HCT116 (cell line): ENCODE results near the gene ITSN1. TPM values are rescaled to one million over a fixed set of nuclear protein-coding genes. Genes with fewer than 3 reads are reported as not detected.

Experiments used
- ATAC-seq: fragments of 200-7000 bp; cut with Tn5 transposase; 2 replicates; pipeline ENCODE4 v1.9.1; 2020; ENCODE audit warnings: mild to moderate bottlenecking, moderate library complexity
- BruUV-seq: library from RNA; stranded (reverse); fragments of 400-500 nt; replicated peaks from 2 replicates; lab custom pipeline; 2021; lab: Mats Ljungman, UMichigan
- CTCF ChIA-PET: fragments of 300-600 bp; sonication (Branson Sonifier 250); formaldehyde crosslinking; loops from one replicate; lab custom pipeline; 2021; ENCODE audit warnings: antibody characterized with exemption; lab: Charles Lee
- POLR2A ChIA-PET: fragments of 300-600, 350-600 bp; sonication (Branson Sonifier 250); formaldehyde crosslinking; loops from one replicate; lab custom pipeline; 2021; ENCODE audit warnings: antibody characterized with exemption; lab: Charles Lee
- RAD21 ChIA-PET, 2 experiments: fragments of 300-600 bp; sonication (Branson Sonifier 250); formaldehyde crosslinking; loops; one replicate each; lab custom pipeline; 2023; ENCODE audit warnings: low total read pairs in 2 of 2; ENCODE audit not compliant: uncharacterized antibody in 2 of 2, unreplicated experiment in 2 of 2, low non-redundant PET in 1 of 2; lab: Charles Lee
- DNase-seq: peaks from one replicate; pipeline ENCODE4 v3.0.0-alpha.2; 2010; ENCODE audit warnings: low read depth, low spot score
- H2AFZ ChIP-seq: fragments of 200-600 bp; shearing (Covaris generic), sonication (generic); 2 replicates; pipeline ENCODE4 v1.6.1; 2017; ENCODE audit warnings: low read depth, mixed run types, mixed read lengths, antibody characterized with exemption, low read length; ENCODE audit not compliant: poor library complexity, severe bottlenecking
- H3K27ac ChIP-seq: 2 replicates; pipeline ENCODE4 v1.5.1; 2012; ENCODE audit warnings: low read depth, low read length
- H3K27me3 ChIP-seq: fragments of 200-600 bp; sonication (generic); 2 replicates; pipeline ENCODE4 v1.6.1; 2016; ENCODE audit warnings: mixed run types, low read length, mixed read lengths; ENCODE audit not compliant: insufficient read depth
- H3K36me3 ChIP-seq, 2 experiments: fragments of 200-500 bp in 1 of 2; fragments of 200-600 bp in 1 of 2; sonication (Bioruptor generic) in 1 of 2; sonication (generic) in 1 of 2; 2 replicates each; pipeline versions ENCODE4 v1.5.1 to v1.6.1; 2014 to 2016; ENCODE audit warnings: low read length in 2 of 2, inconsistent platforms in 1 of 2, mixed read lengths in 1 of 2, mixed run types in 1 of 2; ENCODE audit not compliant: insufficient read depth in 2 of 2, control insufficient read depth in 1 of 2
- H3K4me1 ChIP-seq, 2 experiments: fragments of 200-600 bp in 1 of 2; sonication (generic) in 1 of 2; 2 replicates each; pipeline versions ENCODE4 v1.5.1 to v1.6.1; 2012 to 2017; ENCODE audit warnings: low read length in 2 of 2, inconsistent platforms in 1 of 2, mild to moderate bottlenecking in 1 of 2, mixed read lengths in 1 of 2, mixed run types in 1 of 2, moderate library complexity in 1 of 2; ENCODE audit not compliant: insufficient read depth in 2 of 2, control insufficient read depth in 1 of 2
- H3K4me2 ChIP-seq: fragments of 200-600 bp; sonication (generic); 2 replicates; pipeline ENCODE4 v1.6.1; 2017; ENCODE audit warnings: mixed run types, low read length, mixed read lengths
- H3K4me3 ChIP-seq, 2 experiments: fragments of 200-600 bp in 1 of 2; sonication (generic) in 1 of 2; replicated peaks in 1 of 2; 2 replicates each; pipeline ENCODE4 v1.5.1; 2011 to 2016; ENCODE audit warnings: low read length in 2 of 2, control low read depth in 1 of 2, low read depth in 1 of 2, mild to moderate bottlenecking in 1 of 2, mixed read lengths in 1 of 2, mixed run types in 1 of 2
- H3K79me2 ChIP-seq: fragments of 200-600 bp; sonication (generic); 2 replicates; pipeline ENCODE4 v1.6.1; 2017; ENCODE audit warnings: mild to moderate bottlenecking, mixed run types, low read length, moderate library complexity, mixed read lengths; ENCODE audit not compliant: insufficient read depth
- H3K9ac ChIP-seq: fragments of 200-600 bp; sonication (generic); 2 replicates; pipeline ENCODE4 v1.6.1; 2016; ENCODE audit warnings: low read length, mixed read lengths
- H3K9me2 ChIP-seq: fragments of 200-600 bp; sonication (generic), shearing (Covaris generic); 2 replicates; pipeline ENCODE4 v1.6.1; 2017; ENCODE audit warnings: mixed run types, mild to moderate bottlenecking, moderate library complexity; ENCODE audit not compliant: insufficient read depth
- H3K9me3 ChIP-seq, 2 experiments: fragments of 200-500 bp in 1 of 2; fragments of 200-600 bp in 1 of 2; sonication (Bioruptor generic) in 1 of 2; sonication (generic) in 1 of 2; 2 replicates each; pipeline ENCODE4 v1.6.1; 2014 to 2017; ENCODE audit warnings: low read length in 2 of 2, mixed read lengths in 2 of 2, inconsistent platforms in 1 of 2, low read depth in 1 of 2, mild to moderate bottlenecking in 1 of 2, mixed run types in 1 of 2, moderate library complexity in 1 of 2; ENCODE audit not compliant: control insufficient read depth in 1 of 2, insufficient read depth in 1 of 2
- H4K20me1 ChIP-seq: fragments of 200-600 bp; sonication (generic), shearing (Covaris generic); 2 replicates; pipeline ENCODE4 v1.6.1; 2017; ENCODE audit warnings: mixed run types, mild to moderate bottlenecking, moderate library complexity; ENCODE audit not compliant: insufficient read depth
- CBX3 ChIP-seq: IDR thresholded peaks from 2 replicates; pipeline ENCODE4 v1.6.1; 2012; ENCODE audit warnings: low read depth
- CEBPB ChIP-seq: IDR thresholded peaks from 2 replicates; pipeline ENCODE4 v1.6.1; 2012; ENCODE audit warnings: low read depth
- EGR1 ChIP-seq: IDR thresholded peaks from 2 replicates; pipeline ENCODE4 v1.6.1; 2012; ENCODE audit warnings: low read depth
- ELF1 ChIP-seq: IDR thresholded peaks from 2 replicates; pipeline ENCODE4 v1.6.1; 2012; ENCODE audit warnings: low read depth, borderline replicate concordance
- EZH2 ChIP-seq: fragments of 200-600 bp; sonication (generic); IDR thresholded peaks from 2 replicates; pipeline ENCODE4 v1.6.1; 2017; ENCODE audit warnings: antibody characterized with exemption, mixed run types
- EZH2phosphoT487 ChIP-seq: fragments of 200-600 bp; IDR thresholded peaks from 2 replicates; pipeline ENCODE4 v1.6.1; 2018; ENCODE audit warnings: antibody characterized with exemption, borderline replicate concordance
- POLR2A ChIP-seq: IDR thresholded peaks from 2 replicates; pipeline ENCODE4 v1.7.0; 2011; ENCODE audit warnings: borderline replicate concordance; ENCODE audit not compliant: insufficient read depth, insufficient read length; ENCODE audit errors: extremely low read depth
- SIN3A ChIP-seq: IDR thresholded peaks from 2 replicates; pipeline ENCODE4 v1.6.1; 2012; ENCODE audit warnings: low read depth
- YY1 ChIP-seq: IDR thresholded peaks from 2 replicates; pipeline ENCODE4 v1.6.1; 2011; ENCODE audit warnings: low read length, low read depth, moderate library complexity, mild to moderate bottlenecking; ENCODE audit not compliant: insufficient replicate concordance; ENCODE audit errors: extremely low read depth
- ZBTB33 ChIP-seq: IDR thresholded peaks from 2 replicates; pipeline ENCODE4 v1.6.1; 2011; ENCODE audit warnings: mild to moderate bottlenecking, low read length, moderate library complexity; ENCODE audit not compliant: insufficient replicate concordance; ENCODE audit errors: extremely low read depth
- ZNF274 ChIP-seq: fragments of 200-500 bp; sonication (Bioruptor generic); IDR thresholded peaks from 2 replicates; pipeline ENCODE4 v1.6.1; 2014; ENCODE audit warnings: mild to moderate bottlenecking, low read depth, low read length, inconsistent platforms
- intact Hi-C: fragments of 100-400 bp; cut with micrococcal nuclease; formaldehyde crosslinking; loops from 2 replicates; pipeline ENCODE4 v1.10.0; 2022
- total RNA-seq: library from RNA; stranded (reverse); gene quantifications from one replicate; pipeline ENCODE4 v1.2.1, GENCODE V29; 2021; ENCODE audit not compliant: unreplicated experiment

The ITSN1 gene
- total RNA-seq, 1 experiment from 2014 or later = 25.8 TPM

GRCh38 chr21:33847588-33848248 is 205.4 kb downstream of the ITSN1 start:
- BruUV-seq = no TSS peak
- ATAC-seq = no peak
- TF ChIP-seq CEBPB (no peak), POLR2A (no peak), EZH2phosphoT487 (no peak), YY1 (no peak), ZNF274 (no peak), ZBTB33 (no peak), CBX3 (no peak), EZH2 (no peak), EGR1 (no peak), SIN3A (no peak), ELF1 (no peak)
- Histone ChIP-seq H3K79me2 (no peaks in the 10 kb centered on the region), H3K36me3 (no peaks in the 10 kb centered on the region), H2AFZ (no peak overlapping the region), H3K9ac (no peak overlapping the region), H3K4me3 (no peak overlapping the region), H3K4me1 (peaks cover 7 to 8% of the 10 kb centered on the region in 2 experiments), H3K4me2 (no peak overlapping the region), H3K9me3 (no peaks in the 10 kb centered on the region), H3K9me2 (no peaks in the 10 kb centered on the region), H4K20me1 (no peaks in the 10 kb centered on the region), H3K27ac (no peak overlapping the region), H3K27me3 (no peaks in the 10 kb centered on the region)
- ChIA-PET CTCF (no interaction called here), RAD21 (no interaction called here), POLR2A (no interaction called here)
- no peak for DNase-seq
- intact Hi-C loops = no loop called here
